ENCODE data around the gene LHCGR.

The LHCGR gene

DNA sequence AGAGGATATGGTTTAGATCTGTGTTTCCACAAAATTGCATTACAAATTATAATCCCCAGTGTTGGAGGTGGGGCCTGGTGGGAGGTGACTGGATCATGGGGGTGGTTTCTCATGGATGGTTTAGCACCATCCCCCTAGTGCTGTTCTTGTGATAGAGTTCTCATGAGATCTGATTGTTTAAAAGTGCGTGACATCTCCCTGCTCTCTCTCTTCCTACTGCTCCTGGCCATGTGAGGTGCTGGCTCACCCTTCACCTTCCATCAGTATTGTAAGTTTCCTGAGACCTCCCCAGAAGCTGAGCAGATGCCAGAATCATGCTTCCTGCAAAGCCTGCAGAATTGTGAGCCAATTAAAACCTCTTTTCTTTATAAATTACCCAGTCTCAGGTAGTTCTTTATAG, 33.1 kb downstream of the LHCGR start:
- TF ChIP-seq POLR2A (IDR thresholded peaks at IDR 0.05; ENCODE audit: extremely low read depth, insufficient read length) (no peak), MYC (IDR thresholded peaks at IDR 0.05; ENCODE audit: low read depth, low read length) (no peak)
- TF ChIP-seq, protein P1, sequence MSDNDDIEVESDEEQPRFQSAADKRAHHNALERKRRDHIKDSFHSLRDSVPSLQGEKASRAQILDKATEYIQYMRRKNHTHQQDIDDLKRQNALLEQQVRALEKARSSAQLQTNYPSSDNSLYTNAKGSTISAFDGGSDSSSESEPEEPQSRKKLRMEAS (IDR thresholded peaks at IDR 0.05; ENCODE audit: low read depth, low read length), result no peak
- TF ChIP-seq, protein P2, sequence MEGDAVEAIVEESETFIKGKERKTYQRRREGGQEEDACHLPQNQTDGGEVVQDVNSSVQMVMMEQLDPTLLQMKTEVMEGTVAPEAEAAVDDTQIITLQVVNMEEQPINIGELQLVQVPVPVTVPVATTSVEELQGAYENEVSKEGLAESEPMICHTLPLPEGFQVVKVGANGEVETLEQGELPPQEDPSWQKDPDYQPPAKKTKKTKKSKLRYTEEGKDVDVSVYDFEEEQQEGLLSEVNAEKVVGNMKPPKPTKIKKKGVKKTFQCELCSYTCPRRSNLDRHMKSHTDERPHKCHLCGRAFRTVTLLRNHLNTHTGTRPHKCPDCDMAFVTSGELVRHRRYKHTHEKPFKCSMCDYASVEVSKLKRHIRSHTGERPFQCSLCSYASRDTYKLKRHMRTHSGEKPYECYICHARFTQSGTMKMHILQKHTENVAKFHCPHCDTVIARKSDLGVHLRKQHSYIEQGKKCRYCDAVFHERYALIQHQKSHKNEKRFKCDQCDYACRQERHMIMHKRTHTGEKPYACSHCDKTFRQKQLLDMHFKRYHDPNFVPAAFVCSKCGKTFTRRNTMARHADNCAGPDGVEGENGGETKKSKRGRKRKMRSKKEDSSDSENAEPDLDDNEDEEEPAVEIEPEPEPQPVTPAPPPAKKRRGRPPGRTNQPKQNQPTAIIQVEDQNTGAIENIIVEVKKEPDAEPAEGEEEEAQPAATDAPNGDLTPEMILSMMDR (IDR thresholded peaks at IDR 0.05; ENCODE audit: low read depth, low read length), result no peak
- H3K4me3 ChIP-seq (ENCODE audit: low read depth, low read length), result no peak overlapping the region
- DNase-seq (ENCODE audit: low read depth), result no peak

DNA sequence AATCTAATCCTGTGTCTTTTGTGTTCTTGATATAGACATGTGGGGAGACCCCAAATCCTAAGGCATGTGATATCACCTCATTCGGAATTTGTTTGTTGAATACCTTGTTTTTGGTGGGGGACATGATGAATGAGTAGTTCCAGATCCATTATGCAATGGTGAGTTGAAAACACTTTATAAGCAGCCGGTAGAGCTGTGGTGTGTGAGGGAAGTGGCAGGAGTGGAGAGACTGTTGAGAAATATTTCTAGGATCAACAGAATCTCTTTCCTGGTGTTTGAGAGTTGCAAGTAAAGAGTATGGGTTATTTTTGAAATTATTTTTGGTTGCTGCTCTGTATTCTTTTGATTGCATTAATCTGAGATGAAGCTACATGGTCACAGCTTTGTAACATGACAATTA, 34.4 kb downstream of the LHCGR start:
- DNase-seq (ENCODE audit: low read depth), result no peak
- TF ChIP-seq, protein P2 (IDR thresholded peaks at IDR 0.05; ENCODE audit: low read depth, low read length), result no peak
- TF ChIP-seq, protein P1 (IDR thresholded peaks at IDR 0.05; ENCODE audit: low read depth, low read length), result no peak
- TF ChIP-seq POLR2A (IDR thresholded peaks at IDR 0.05; ENCODE audit: extremely low read depth, insufficient read length) (no peak), MYC (IDR thresholded peaks at IDR 0.05; ENCODE audit: low read depth, low read length) (no peak)
- no peak overlapping the region for H3K4me3 ChIP-seq (ENCODE audit: low read depth, low read length)

DNA sequence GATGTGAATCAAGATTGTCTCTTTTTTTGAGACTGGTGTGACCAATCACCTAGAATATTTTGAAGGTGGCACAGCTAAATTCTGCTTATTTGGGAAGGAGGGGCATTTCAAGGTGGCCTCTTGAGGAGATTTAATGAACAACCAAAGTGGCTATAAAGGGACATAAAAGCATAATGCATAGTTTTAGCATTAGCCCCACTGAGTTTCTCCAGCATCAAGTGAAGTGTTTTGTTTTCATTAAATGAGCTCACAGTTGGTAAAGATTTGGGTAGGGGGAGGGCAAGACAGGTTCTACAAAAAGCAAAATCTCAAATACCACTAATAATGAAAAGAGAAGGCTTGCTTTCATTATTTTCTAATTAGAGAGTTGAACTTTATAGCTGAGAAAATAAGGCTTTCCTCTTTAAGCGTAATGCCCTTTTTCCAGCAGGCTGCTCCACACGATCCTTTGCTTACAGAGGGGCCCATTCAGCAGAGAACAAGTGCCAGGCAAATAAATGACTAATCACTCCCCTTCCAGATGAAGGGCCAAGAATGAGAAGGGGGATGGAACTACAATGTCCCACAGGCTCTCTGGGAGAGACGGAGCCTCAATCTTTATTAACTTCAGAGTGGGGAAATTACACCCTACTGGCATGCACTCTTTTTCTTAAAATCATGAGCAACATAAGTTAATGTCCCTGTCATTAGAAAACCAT, 35.9 kb downstream of the LHCGR start:
- H3K4me3 ChIP-seq (ENCODE audit: low read depth, low read length), result no peak overlapping the region
- no peak for DNase-seq (ENCODE audit: low read depth)
- TF ChIP-seq, protein P1 (IDR thresholded peaks at IDR 0.05; ENCODE audit: low read depth, low read length), result no peak
- no peak for TF ChIP-seq POLR2A (IDR thresholded peaks at IDR 0.05; ENCODE audit: extremely low read depth, insufficient read length)
- TF ChIP-seq MYC (IDR thresholded peaks at IDR 0.05; ENCODE audit: low read depth, low read length), result no peak
- TF ChIP-seq, protein P2 (IDR thresholded peaks at IDR 0.05; ENCODE audit: low read depth, low read length), result no peak

DNA sequence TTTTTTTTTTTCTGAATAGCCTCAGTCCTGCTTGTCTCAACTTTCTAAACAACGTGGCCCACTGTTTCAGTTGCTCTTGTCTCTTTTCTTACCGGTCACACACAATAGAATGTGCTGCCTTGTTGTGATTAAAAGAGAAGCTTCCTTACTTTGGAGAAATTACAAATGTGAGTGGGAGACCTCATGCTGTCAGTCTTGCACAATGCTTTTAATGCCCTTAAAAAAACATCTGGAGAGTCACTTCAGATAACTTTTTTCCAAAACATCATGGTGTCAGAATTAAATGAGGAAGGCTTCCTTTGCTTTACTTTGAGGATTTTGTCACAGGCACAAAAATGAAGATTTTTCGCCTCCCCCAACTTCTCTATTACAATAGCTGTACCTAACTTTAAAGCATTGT, 37.7 kb downstream of the LHCGR start:
- TF ChIP-seq, protein P2 (IDR thresholded peaks at IDR 0.05; ENCODE audit: low read depth, low read length), result no peak
- TF ChIP-seq POLR2A (IDR thresholded peaks at IDR 0.05; ENCODE audit: extremely low read depth, insufficient read length) (no peak), MYC (IDR thresholded peaks at IDR 0.05; ENCODE audit: low read depth, low read length) (no peak)
- TF ChIP-seq, protein P1 (IDR thresholded peaks at IDR 0.05; ENCODE audit: low read depth, low read length), result no peak
- DNase-seq (ENCODE audit: low read depth), result no peak
- no peak overlapping the region for H3K4me3 ChIP-seq (ENCODE audit: low read depth, low read length)

DNA sequence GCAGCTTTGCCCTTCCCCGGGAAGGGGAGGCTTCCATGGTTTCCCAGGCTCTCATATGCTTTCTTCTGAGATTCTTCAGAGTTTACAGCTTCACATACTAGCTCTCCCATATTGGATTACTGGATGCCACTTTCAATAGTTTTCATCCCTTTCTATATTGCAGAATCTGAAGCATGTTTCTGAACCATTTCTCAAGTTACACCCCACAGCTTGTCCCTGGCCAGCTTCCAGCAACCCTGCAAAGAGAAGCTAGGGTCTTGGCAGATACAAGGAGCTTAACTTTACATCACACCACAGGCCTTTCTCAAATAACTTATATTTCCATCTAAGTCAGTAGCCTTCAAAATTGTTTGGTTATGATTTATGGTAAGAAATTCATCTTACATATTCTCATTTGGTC, 39.6 kb downstream of the LHCGR start:
- no peak overlapping the region for H3K4me3 ChIP-seq (ENCODE audit: low read depth, low read length)
- TF ChIP-seq POLR2A (IDR thresholded peaks at IDR 0.05; ENCODE audit: extremely low read depth, insufficient read length), result no peak
- TF ChIP-seq, protein P1 (IDR thresholded peaks at IDR 0.05; ENCODE audit: low read depth, low read length), result no peak
- no peak for TF ChIP-seq MYC (IDR thresholded peaks at IDR 0.05; ENCODE audit: low read depth, low read length)
- no peak for DNase-seq (ENCODE audit: low read depth)

DNA sequence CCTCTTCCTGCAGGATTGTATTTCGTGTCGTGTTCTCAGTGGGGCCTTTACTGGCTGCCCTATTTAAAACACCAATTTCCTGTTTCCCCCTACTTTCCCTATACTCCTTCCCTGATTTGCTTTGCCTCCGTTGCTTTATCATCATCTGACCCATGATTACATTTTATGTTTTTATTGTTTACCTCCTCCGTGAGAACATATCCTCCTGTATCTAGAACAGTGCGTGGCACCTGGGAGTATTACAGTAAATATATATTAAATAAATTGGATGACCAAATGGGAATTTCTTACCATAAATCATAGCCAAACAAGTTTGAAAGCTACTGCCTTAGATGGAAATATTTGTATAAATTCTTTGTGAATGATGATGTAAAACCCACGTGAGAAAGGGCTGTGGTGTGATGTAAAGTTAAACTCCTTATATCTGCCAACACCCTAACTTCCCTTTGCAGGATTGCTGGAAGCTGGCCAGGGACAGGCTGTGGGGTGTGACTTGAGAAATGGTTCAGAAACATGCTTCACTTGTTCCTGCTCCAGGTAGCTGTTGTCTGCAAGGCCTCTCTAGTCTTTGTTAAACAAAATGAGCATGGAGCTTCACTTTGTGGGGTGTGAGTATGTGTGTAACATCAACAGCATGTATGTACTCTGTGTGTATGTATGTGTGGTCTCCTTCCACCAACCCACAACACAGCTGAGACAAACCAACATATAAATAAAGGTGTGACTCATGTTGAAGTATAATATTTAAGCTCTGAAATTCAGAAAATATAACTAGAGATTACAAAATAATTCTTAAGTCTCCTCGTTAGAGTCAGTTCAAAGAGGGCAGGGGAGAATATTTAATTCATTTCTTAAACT, 40.3 kb downstream of the LHCGR start:
- no peak overlapping the region for H3K4me3 ChIP-seq (ENCODE audit: low read depth, low read length)
- no peak for DNase-seq (ENCODE audit: low read depth)
- TF ChIP-seq, protein P2 (IDR thresholded peaks at IDR 0.05; ENCODE audit: low read depth, low read length), result no peak
- TF ChIP-seq POLR2A (IDR thresholded peaks at IDR 0.05; ENCODE audit: extremely low read depth, insufficient read length) (no peak), MYC (IDR thresholded peaks at IDR 0.05; ENCODE audit: low read depth, low read length) (no peak)
- TF ChIP-seq, protein P1 (IDR thresholded peaks at IDR 0.05; ENCODE audit: low read depth, low read length), result no peak

Measured in NB4 (cell line).